GM18870 (cell line): ENCODE results near the gene NDFIP2.

Experiments
- ATAC-seq: cut with Tn5 transposase; IDR thresholded peaks from one replicate; pipeline ENCODE4 v1.9.1; 2021; ENCODE audit warnings: moderate library complexity; ENCODE audit not compliant: unreplicated experiment

Gene NDFIP2

GRCh38 chr13:79492313-79492798, 11.4 kb downstream of the NDFIP2 start:
- ATAC-seq, result no peak

- ATAC-seq, result no peak
Measured at GRCh38 chr13:79492918-79493594, 12.1 kb downstream of the NDFIP2 start.

GRCh38 chr13:79496188-79496587, 15.2 kb downstream of the NDFIP2 start:
- ATAC-seq, result peak; percentile 72

DNA sequence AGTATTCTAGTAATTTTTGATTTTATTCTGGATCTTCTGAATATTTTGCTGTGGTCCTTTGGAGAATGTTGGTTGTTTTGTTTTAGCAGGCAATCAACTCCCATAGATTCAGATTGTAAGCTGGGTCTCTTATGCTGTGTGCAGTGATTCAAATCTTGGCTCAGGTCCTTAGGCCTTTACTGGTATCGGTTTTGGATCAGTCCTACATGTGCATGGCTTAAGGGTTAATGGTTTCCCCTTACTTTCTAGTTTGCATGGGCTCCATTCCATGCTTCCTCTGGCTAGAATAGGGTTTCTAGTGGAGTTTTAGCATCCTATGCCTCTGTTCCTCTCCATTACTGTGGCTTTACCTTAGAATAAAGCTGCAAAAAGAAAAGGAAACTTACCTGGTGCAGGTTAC, 16.1 kb downstream of the NDFIP2 start:
- no peak for ATAC-seq

- no peak for ATAC-seq
Measured at GRCh38 chr13:79497852-79498251, 16.9 kb downstream of the NDFIP2 start.

DNA sequence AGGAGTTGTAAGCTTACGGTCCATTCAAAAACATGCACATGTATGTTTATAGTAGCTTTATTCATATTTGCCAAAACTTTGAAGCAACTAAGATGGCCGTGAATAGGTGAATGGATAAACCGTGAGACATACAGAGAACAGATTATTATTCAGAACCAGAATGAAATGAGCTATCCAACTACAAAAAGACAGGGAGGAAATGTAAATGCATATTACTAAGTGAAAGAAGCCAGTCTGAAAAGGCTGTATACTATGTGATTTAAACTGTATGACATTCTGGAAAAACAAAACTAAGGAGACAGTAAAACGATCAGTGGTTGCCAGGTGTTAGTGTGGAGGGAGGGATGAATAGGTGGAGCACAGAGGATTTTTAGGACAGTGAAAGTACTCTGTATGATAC, 19.9 kb downstream of the NDFIP2 start:
- ATAC-seq, result no peak

GRCh38 chr13:79501538-79502232, 20.7 kb downstream of the NDFIP2 start:
- ATAC-seq, result no peak

GRCh38 chr13:79502859-79503468, 22.0 kb downstream of the NDFIP2 start:
- ATAC-seq, result no peak

GRCh38 chr13:79503473-79504017, 22.6 kb downstream of the NDFIP2 start:
- ATAC-seq, result no peak

GRCh38 chr13:79508224-79508961, 27.4 kb downstream of the NDFIP2 start:
- no peak for ATAC-seq

DNA sequence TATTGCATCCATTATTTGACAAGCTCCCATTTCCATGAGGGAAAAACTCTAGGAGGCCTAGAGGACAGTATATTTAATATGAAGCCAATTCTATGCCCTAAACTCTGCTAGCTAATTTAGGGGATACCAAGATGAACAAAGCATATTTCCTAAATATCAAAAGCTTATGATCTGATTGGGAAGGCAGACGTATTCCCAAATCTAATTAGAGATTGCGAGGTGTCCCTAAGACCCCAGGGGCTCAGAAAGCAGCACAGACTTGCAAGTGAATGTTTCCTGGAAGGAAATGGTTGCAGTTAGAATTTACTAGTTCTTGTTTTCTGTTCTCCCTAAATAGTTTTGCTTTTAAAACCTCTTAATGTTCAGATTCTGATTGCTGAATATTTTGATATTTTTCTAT, 30.7 kb downstream of the NDFIP2 start:
- no peak for ATAC-seq

- no peak for ATAC-seq
Measured at GRCh38 chr13:79512950-79513349, 32.0 kb downstream of the NDFIP2 start.

DNA sequence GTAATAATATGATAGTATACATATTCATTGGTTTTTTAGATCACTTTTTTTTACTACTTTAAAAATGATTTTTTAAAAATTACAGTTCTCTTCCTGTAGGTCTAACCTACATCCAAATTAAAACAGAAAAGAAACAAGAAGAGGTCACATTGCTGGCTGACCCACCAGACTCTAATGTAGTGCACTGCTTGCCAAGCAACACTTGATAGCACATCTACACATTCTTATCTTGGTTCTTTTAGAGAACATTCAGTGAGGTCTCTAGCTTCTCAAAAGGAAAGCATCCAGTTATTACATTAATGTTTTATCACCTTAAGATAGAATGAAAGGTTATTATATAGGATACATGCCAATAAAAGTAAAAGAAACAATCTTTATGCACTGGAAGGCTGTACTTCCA, 35.6 kb downstream of the NDFIP2 start:
- no peak for ATAC-seq

GRCh38 chr13:79519255-79519654, 38.3 kb downstream of the NDFIP2 start:
- no peak for ATAC-seq

DNA sequence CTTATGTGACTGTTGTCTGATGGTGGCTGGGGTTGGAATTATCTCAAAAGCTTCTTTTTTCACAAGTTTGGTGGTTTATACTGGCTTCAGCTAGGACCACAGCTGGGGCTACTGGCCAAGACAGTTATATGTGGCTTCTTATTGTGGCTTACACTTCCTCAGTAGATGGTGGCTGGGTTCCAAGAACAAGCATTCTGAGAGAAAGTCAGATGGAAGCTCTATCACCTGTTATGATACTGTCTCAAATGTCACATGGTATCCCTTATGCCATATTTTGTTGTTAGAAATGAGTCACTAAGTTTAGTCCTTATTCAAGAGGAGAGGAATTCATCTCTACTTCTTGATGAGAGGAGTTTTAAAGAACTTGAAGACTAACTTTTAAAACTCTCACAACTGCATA, 41.6 kb downstream of the NDFIP2 start:
- ATAC-seq, result peak; percentile 92

DNA sequence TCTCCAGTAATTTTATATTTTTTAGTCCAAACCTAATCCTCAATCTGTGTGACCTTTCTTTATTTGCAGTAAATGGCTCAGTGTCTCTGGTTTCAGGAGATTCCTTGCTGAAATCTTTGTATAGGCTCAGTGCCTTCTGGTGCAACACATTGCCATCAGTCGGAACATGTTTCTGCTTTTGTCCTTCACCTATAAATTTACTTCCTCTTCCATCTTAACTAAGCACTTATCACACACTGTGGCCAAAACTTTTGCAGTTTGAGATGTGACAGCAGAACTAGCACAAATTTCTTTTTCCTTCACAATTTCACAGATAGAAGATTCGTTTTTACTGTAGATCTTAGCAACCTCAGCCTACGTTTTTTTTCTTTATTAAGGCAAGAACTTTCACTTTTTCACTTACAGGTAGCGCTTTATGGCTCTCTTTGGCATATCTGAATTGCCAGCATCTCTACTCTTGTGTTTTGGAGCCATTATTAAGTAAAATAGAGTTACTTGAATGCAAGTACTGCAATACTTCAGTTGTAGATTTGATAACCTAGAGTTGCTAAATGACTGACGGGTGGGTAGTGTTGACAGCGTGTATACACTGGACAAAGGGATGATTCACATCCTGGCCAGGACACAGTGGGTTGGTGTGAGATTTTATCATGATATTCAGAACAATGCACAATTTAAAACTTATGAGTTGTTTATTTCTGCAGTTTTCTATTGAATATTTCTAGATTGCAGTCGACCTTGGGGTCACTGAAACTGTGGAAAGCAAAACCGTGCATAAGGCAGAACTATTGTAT, 44.3 kb downstream of the NDFIP2 start:
- no peak for ATAC-seq

- ATAC-seq, result no peak
Measured at GRCh38 chr13:79527698-79528097, 46.7 kb downstream of the NDFIP2 start.

DNA sequence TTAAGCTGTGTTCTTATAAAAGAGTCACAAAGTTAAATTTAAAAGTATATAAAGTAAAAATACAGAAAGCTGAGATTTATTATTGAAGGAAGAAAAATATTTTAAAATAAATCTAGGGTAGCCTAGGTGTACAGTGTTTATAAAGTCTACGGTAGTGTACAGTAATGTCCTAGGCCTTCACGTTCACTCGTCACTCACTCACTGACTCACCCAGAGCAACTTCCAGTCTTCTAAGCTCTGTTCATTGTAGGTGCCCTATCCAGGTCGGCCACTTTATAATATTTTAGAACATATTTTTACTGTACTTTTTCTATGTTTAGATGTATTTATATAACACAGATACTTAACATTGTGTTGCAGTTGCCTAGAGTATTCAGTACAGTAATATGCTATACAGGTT, 47.4 kb downstream of the NDFIP2 start:
- ATAC-seq, result no peak

DNA sequence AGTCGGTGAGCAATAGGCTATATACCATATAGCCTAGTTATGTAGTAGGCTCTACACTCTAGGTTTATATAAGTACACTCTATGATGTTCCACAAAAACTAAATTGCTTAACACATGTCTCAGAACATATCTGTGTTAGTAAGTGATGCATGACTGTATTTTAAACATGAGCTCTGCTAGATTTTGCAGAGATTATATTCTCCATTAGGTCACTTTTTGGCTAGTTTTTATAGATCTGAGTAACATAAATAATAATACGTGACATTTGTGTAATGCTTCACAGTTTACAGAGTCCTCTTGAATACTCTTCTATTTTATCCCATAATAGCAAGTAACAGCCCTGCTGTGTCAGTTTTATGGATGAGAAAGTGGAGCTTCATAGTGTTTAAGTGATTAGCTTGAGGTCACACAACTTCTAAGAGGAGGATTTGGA, 47.8 kb downstream of the NDFIP2 start:
- no peak for ATAC-seq

- ATAC-seq, result no peak
Measured at GRCh38 chr13:79529817-79530216, 48.9 kb downstream of the NDFIP2 start.
